Measurements from ENCODE around the gene CFAP251.

GRCh38 chr12:121883315-121883660, 35.1 kb upstream of the CFAP251 start:
- TF ChIP-seq CTCF (conservative IDR thresholded peaks at IDR 0.05; ENCODE audit: low read depth, low read length): no peak
- no peak for TF ChIP-seq EZH2 (IDR thresholded peaks at IDR 0.05; ENCODE audit: borderline replicate concordance, low read depth, low read length, poor library complexity, severe bottlenecking)
